ENCODE measurements around the gene SLC19A1. TPM values are rescaled to one million over a fixed set of nuclear protein-coding genes. Genes with fewer than 3 reads are reported as not detected.

Gene SLC19A1
- total and polyA plus RNA-seq, 4 donors = 8.4 to 28.0 (median 13.0) TPM

- no peak overlapping the region for H3K4me3 ChIP-seq (ENCODE audit: low read depth in 1 of 3, low read length in 3 of 3)
- WGBS = 94% methylated on average over 21 of the region's 21 CpGs
- no peak overlapping the region for H3K27ac ChIP-seq (ENCODE audit: low read depth in 1 of 2, low read length in 2 of 2)
- peaks cover 0 to 11% (median 5%) of the 10 kb centered on the region in 4 donors for H3K36me3 ChIP-seq (ENCODE audit: control insufficient read depth in 4 of 4, insufficient read depth in 3 of 4, low read depth in 1 of 4, low read length in 3 of 4)
- H3K9me3 ChIP-seq (ENCODE audit: control insufficient read depth in 4 of 4, low read length in 3 of 4) = peaks cover 0 to 4% (median 1%) of the 10 kb centered on the region in 4 donors
- TF ChIP-seq FOXA1 (IDR thresholded peaks at IDR 0.05) (no peak), NR2F2 (IDR thresholded peaks at IDR 0.05) (no peak), RXRA (IDR thresholded peaks at IDR 0.05) (no peak), HNF4G (IDR thresholded peaks at IDR 0.05) (no peak), TAF1 (conservative IDR thresholded peaks at IDR 0.05) (no peak), SP1 (IDR thresholded peaks at IDR 0.05) (no peak), EGR1 (IDR thresholded peaks at IDR 0.05; ENCODE audit: low read depth in 2 of 2) (no peak)
- DNase-seq (ENCODE audit: low spot score) = no peak
- no peak overlapping the region for H3K9ac ChIP-seq (ENCODE audit: low read depth in 1 of 2, low read length in 2 of 2)
- peaks cover 0 to 12% (median 5%) of the 10 kb centered on the region in 4 donors for H3K4me1 ChIP-seq (ENCODE audit: control insufficient read depth in 4 of 4, insufficient read depth in 4 of 4, low read length in 3 of 4)
- no peaks in the 10 kb centered on the region for H3K27me3 ChIP-seq (ENCODE audit: control insufficient read depth in 4 of 4, insufficient read depth in 4 of 4, low read length in 3 of 4)
These were observed 26.1 kb downstream of the SLC19A1 start for GRCh38 chr21:45516071-45516670.

DNA sequence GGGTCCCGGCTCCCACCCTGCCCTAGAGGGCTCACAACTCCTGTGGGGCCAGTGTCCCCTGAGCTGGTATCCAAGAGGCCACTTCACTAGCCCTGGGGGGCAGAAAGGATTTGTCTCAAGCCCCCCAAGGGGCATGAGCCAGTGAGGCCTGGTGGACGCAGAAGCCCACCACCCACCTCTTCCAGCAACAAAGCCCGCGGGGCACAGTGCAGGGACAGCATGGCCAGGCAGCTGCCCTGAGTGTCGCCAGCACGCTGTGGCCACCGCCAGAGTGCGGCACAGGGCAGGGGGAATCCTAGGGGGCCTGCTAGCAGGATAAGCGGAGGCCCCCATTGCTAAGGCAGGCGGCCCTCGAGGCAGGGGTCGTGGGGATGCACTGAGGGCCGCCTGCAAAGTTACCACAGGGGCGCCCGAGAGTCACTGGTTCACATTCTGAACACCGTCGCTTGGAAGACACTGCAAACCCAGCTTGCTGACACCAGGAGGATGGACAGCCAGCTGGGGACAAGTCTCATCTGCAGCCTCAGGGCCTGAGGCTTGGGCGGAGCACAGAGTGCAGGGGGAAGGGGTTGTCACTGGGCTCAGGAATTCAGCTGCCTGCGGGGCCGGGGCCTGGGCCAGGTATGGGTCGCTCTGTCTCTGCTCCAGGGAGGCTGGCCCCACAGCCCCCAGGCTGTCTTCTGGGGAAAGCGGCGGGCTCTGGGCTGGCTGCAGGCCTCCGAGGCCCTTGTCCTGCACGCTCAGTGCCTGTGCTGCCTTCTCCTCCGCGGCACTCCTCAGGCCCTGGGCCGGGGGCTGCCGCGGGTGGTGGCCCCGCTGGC lies 26.8 kb downstream of the SLC19A1 start:
- Histone ChIP-seq H3K36me3 (ENCODE audit: control insufficient read depth in 4 of 4, insufficient read depth in 3 of 4, low read depth in 1 of 4, low read length in 3 of 4) (peaks cover 0 to 13% (median 6%) of the 10 kb centered on the region in 4 donors), H3K9me3 (ENCODE audit: control insufficient read depth in 4 of 4, low read length in 3 of 4) (peaks cover 0 to 1% (median 0%) of the 10 kb centered on the region in 4 donors), H3K9ac (ENCODE audit: low read depth in 1 of 2, low read length in 2 of 2) (no peak overlapping the region), H3K27ac (ENCODE audit: low read depth in 1 of 2, low read length in 2 of 2) (no peak overlapping the region), H3K4me1 (ENCODE audit: control insufficient read depth in 4 of 4, insufficient read depth in 4 of 4, low read length in 3 of 4) (peaks cover 0 to 12% (median 5%) of the 10 kb centered on the region in 4 donors), H3K4me3 (ENCODE audit: low read depth in 1 of 3, low read length in 3 of 3) (no peak overlapping the region), H3K27me3 (ENCODE audit: control insufficient read depth in 4 of 4, insufficient read depth in 4 of 4, low read length in 3 of 4) (no peaks in the 10 kb centered on the region)
- TF ChIP-seq GABPA (IDR thresholded peaks at IDR 0.05 in 1 of 2, conservative IDR thresholded peaks at IDR 0.05 in 1 of 2) (no peak), RAD21 (IDR thresholded peaks at IDR 0.05) (no peak)
- DNase-seq (ENCODE audit: low spot score) = no peak
- 96% methylated on average over 31 of the region's 31 CpGs for WGBS

DNA sequence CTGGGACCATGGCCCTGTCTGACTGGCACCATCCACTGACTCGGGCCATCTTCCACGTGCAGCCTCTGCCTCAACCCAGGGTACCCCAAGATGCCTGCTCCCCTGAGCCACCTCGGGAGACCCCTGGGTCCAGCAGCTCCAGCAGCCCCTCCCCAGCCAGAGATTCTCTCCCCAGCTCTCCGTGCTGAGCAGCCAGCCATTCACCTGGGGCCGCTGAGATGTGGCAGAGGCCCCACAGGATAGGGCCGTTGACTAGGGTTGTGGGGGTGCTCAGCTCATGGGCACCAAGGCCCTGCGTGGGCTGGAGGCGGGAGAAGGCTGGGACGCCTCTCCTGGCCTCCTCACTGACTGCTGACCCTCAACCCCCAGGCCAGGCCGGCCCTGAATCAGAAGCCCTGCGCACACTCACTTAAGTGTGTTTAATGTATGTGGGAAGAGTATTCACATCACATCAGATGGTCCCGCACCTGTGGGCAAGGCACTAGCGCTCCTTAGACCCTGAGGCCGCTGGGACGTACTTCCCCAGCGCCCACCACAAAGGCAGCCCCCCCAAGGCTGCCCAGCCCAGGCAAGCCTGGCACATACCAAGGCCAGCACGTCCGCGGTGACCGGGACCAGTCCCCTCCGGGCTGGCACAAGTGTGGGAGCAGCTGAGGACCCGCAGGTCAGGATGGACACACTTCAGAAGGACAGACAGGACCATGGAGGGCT lies 27.8 kb downstream of the SLC19A1 start:
- H3K27me3 ChIP-seq (ENCODE audit: control insufficient read depth in 4 of 4, insufficient read depth in 4 of 4, low read length in 3 of 4) = no peaks in the 10 kb centered on the region
- H3K4me3 ChIP-seq (ENCODE audit: low read depth in 1 of 3, low read length in 3 of 3) = no peak overlapping the region
- WGBS = 88% methylated on average over 22 of the region's 22 CpGs
- no peak overlapping the region for H3K27ac ChIP-seq (ENCODE audit: low read depth in 1 of 2, low read length in 2 of 2)
- peaks cover 0 to 13% (median 9%) of the 10 kb centered on the region in 4 donors for H3K36me3 ChIP-seq (ENCODE audit: control insufficient read depth in 4 of 4, insufficient read depth in 3 of 4, low read depth in 1 of 4, low read length in 3 of 4)
- peaks cover 0 to 12% (median 5%) of the 10 kb centered on the region in 4 donors for H3K4me1 ChIP-seq (ENCODE audit: control insufficient read depth in 4 of 4, insufficient read depth in 4 of 4, low read length in 3 of 4)
- DNase-seq (ENCODE audit: low spot score) = no peak
- H3K9ac ChIP-seq (ENCODE audit: low read depth in 1 of 2, low read length in 2 of 2) = no peak overlapping the region
- H3K9me3 ChIP-seq (ENCODE audit: control insufficient read depth in 4 of 4, low read length in 3 of 4) = no peaks in the 10 kb centered on the region
- TF ChIP-seq, protein P1, sequence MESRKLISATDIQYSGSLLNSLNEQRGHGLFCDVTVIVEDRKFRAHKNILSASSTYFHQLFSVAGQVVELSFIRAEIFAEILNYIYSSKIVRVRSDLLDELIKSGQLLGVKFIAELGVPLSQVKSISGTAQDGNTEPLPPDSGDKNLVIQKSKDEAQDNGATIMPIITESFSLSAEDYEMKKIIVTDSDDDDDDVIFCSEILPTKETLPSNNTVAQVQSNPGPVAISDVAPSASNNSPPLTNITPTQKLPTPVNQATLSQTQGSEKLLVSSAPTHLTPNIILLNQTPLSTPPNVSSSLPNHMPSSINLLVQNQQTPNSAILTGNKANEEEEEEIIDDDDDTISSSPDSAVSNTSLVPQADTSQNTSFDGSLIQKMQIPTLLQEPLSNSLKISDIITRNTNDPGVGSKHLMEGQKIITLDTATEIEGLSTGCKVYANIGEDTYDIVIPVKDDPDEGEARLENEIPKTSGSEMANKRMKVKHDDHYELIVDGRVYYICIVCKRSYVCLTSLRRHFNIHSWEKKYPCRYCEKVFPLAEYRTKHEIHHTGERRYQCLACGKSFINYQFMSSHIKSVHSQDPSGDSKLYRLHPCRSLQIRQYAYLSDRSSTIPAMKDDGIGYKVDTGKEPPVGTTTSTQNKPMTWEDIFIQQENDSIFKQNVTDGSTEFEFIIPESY (IDR thresholded peaks at IDR 0.05) = no peak
- TF ChIP-seq EGR1 (IDR thresholded peaks at IDR 0.05; ENCODE audit: low read depth in 2 of 2) (no peak), HNF4G (IDR thresholded peaks at IDR 0.05) (no peak), ATF3 (IDR thresholded peaks at IDR 0.05) (no peak), SP1 (IDR thresholded peaks at IDR 0.05) (no peak), FOXA2 (IDR thresholded peaks at IDR 0.05) (no peak), HNF4A (conservative IDR thresholded peaks at IDR 0.05) (no peak), CTCF (IDR thresholded peaks at IDR 0.05; ENCODE audit: low read depth, low read length, missing input control) (no peak), GABPA (IDR thresholded peaks at IDR 0.05 in 1 of 2, conservative IDR thresholded peaks at IDR 0.05 in 1 of 2) (no peak), NR2F2 (IDR thresholded peaks at IDR 0.05) (no peak), JUND (IDR thresholded peaks at IDR 0.05) (no peak), TAF1 (conservative IDR thresholded peaks at IDR 0.05) (no peak), RAD21 (IDR thresholded peaks at IDR 0.05) (no peak), MAX (IDR thresholded peaks at IDR 0.05) (no peak), FOXA1 (IDR thresholded peaks at IDR 0.05) (no peak), REST (IDR thresholded peaks at IDR 0.05) (no peak)
